HFFc6 (cell line): Measurements from ENCODE around the gene GOLGB1. TPM values are rescaled to one million over a fixed set of nuclear protein-coding genes. Genes with fewer than 3 reads are reported as not detected.

Source experiments
- DNase-seq: peaks from one replicate; pipeline ENCODE4 v3.0.0-alpha.2; 2018
- H3K27ac Mint-ChIP-seq: 2 replicates; pipeline ENCODE4 v1.8.0; 2020; ENCODE audit warnings: mild to moderate bottlenecking, mixed read lengths
- H3K27me3 Mint-ChIP-seq: 2 replicates; pipeline ENCODE4 v1.8.0; 2021; ENCODE audit warnings: mild to moderate bottlenecking, moderate library complexity, mixed read lengths; ENCODE audit not compliant: insufficient read depth
- H3K36me3 Mint-ChIP-seq: 2 replicates; pipeline ENCODE4 v1.8.0; 2021; ENCODE audit warnings: low read depth, mixed read lengths
- H3K4me1 Mint-ChIP-seq: 2 replicates; pipeline ENCODE4 v1.8.0; 2020; ENCODE audit warnings: low read depth, mixed read lengths
- H3K4me3 Mint-ChIP-seq: 2 replicates; pipeline ENCODE4 v1.8.0; 2020; ENCODE audit warnings: mild to moderate bottlenecking, moderate library complexity, mixed read lengths
- H3K9me3 Mint-ChIP-seq: 2 replicates; pipeline ENCODE4 v1.8.0; 2020; ENCODE audit warnings: mild to moderate bottlenecking, mixed read lengths
- CTCF ChIP-seq: fragments of 200-600 bp; sonication (generic); IDR thresholded peaks from 2 replicates; pipeline ENCODE4 v1.5.0; 2021; ENCODE audit warnings: antibody characterized with exemption, mild to moderate bottlenecking
- total RNA-seq, 6 experiments: library from RNA; stranded (reverse); fragmentation: NEBNext Ultra II Directional; extraction: Animal tissue kit (Norgen Biotek cat#: 25700); gene quantifications; 2 replicates in 1 of 6; 3 replicates in 5 of 6; pipeline ENCODE4 v1.2.3, GENCODE V29; 2021

Gene GOLGB1
- total RNA-seq, 6 experiments from 2014 or later = 33.5 to 43.9 (median 37.4) TPM

- Mint-ChIP-seq H3K27ac (peak overlapping the region; percentile 67), H3K4me1 (peaks cover 45% of the 10 kb centered on the region), H3K9me3 (no peaks in the 10 kb centered on the region), H3K27me3 (no peaks in the 10 kb centered on the region), H3K4me3 (no peak overlapping the region), H3K36me3 (0 out of 2 replicates have a peak, but pooled peaks cover 3% of the 10 kb centered on the region)
- TF ChIP-seq CTCF = no peak
- DNase-seq = no peak
Observed at GRCh38 chr3:121736112-121736511, 13.4 kb downstream of the GOLGB1 start.

GRCh38 chr3:121735047-121735696 lies 14.4 kb downstream of the GOLGB1 start:
- no peak for TF ChIP-seq CTCF
- Mint-ChIP-seq H3K36me3 (0 out of 2 replicates have a peak, but pooled peaks cover 3% of the 10 kb centered on the region), H3K27me3 (no peaks in the 10 kb centered on the region), H3K4me3 (no peak overlapping the region), H3K27ac (peak overlapping the region; percentile 29; the same call in 1 of the 2 replicates), H3K9me3 (no peaks in the 10 kb centered on the region), H3K4me1 (peaks cover 45% of the 10 kb centered on the region)
- no peak for DNase-seq

- peaks cover 7% of the 10 kb centered on the region; the same call in 1 of the 2 replicates for H3K36me3 Mint-ChIP-seq
- no peaks in the 10 kb centered on the region for H3K9me3 Mint-ChIP-seq
- no peak for TF ChIP-seq CTCF
- H3K27ac Mint-ChIP-seq = peak overlapping the region; percentile 72
- no peak overlapping the region for H3K4me3 Mint-ChIP-seq
- no peak for DNase-seq
- no peaks in the 10 kb centered on the region for H3K27me3 Mint-ChIP-seq
- H3K4me1 Mint-ChIP-seq = peaks cover 40% of the 10 kb centered on the region
Observed at GRCh38 chr3:121730940-121731687, 18.4 kb downstream of the GOLGB1 start.

- Mint-ChIP-seq H3K36me3 (peaks cover 53% of the 10 kb centered on the region), H3K27me3 (no peaks in the 10 kb centered on the region), H3K9me3 (no peaks in the 10 kb centered on the region), H3K4me1 (no peaks in the 10 kb centered on the region), H3K27ac (no peak overlapping the region), H3K4me3 (no peak overlapping the region)
- no peak for TF ChIP-seq CTCF
- no peak for DNase-seq
Observed at GRCh38 chr3:121724130-121724529, 25.4 kb downstream of the GOLGB1 start.

- H3K9me3 Mint-ChIP-seq = no peaks in the 10 kb centered on the region
- H3K27me3 Mint-ChIP-seq = no peaks in the 10 kb centered on the region
- TF ChIP-seq CTCF = no peak
- DNase-seq = no peak
- H3K27ac Mint-ChIP-seq = no peak overlapping the region
- no peak overlapping the region for H3K4me3 Mint-ChIP-seq
- H3K4me1 Mint-ChIP-seq = no peaks in the 10 kb centered on the region
- peaks cover 57% of the 10 kb centered on the region for H3K36me3 Mint-ChIP-seq
Observed at GRCh38 chr3:121723485-121723884, 26.1 kb downstream of the GOLGB1 start.
